Suprapubic skin (tissue), 4 donors: ENCODE results near the gene XG.

Source experiments
- CTCF ChIP-seq, 2 donors: fragments of 200-600 bp in 1 of 2; fragments of 450-650 bp in 1 of 2; sonication (generic) in 1 of 2; IDR thresholded peaks; one replicate each; pipeline ENCODE4 v1.5.1; 2016 to 2019; ENCODE audit warnings: antibody characterized with exemption in 2 of 2, mild to moderate bottlenecking in 1 of 2, moderate library complexity in 1 of 2
- EP300 ChIP-seq: sonication (generic); formaldehyde crosslinking; IDR thresholded peaks from one replicate; pipeline ENCODE4 v1.6.1; 2017; ENCODE audit warnings: antibody characterized with exemption
- POLR2A ChIP-seq, 2 donors: fragments of 450-650 bp; IDR thresholded peaks; one replicate each; pipeline ENCODE4 v1.6.1; 2017; ENCODE audit warnings: antibody characterized with exemption in 2 of 2, mild to moderate bottlenecking in 2 of 2, moderate library complexity in 2 of 2
- POLR2AphosphoS5 ChIP-seq, 3 donors: sonication (generic); formaldehyde crosslinking; IDR thresholded peaks; one replicate each; pipeline ENCODE4 v1.6.1; 2017; ENCODE audit warnings: antibody characterized with exemption in 3 of 3

GRCh38 chrX:2848871-2849301, 97.0 kb downstream of the XG start:
- TF ChIP-seq EP300 (no peak), POLR2A (IDR thresholded peaks at IDR 0.05) (no peak), CTCF (IDR thresholded peaks at IDR 0.05) (no peak), POLR2AphosphoS5 (IDR thresholded peaks at IDR 0.05) (no peak)
